CD4-positive, alpha-beta T cell treated with Interleukin-2 at 100 ng/mL for 4 hours (primary cell): ENCODE measurements around the gene MESP2.

Source experiments
- DNase-seq: peaks from one replicate; pipeline ENCODE4 v3.0.0-alpha.2; 2020; ENCODE audit warnings: low spot score

The MESP2 gene

GRCh38 chr15:89756897-89757296 lies 19.2 kb upstream of the MESP2 start:
- no peak for DNase-seq

GRCh38 chr15:89758283-89758682 lies 17.8 kb upstream of the MESP2 start:
- DNase-seq, result no peak

- no peak for DNase-seq
Observed at GRCh38 chr15:89758981-89759380, 17.2 kb upstream of the MESP2 start.

- DNase-seq, result no peak
Observed at GRCh38 chr15:89759835-89760234, 16.3 kb upstream of the MESP2 start.

- peak; percentile 65 for DNase-seq
Observed at GRCh38 chr15:89760303-89761008, 15.7 kb upstream of the MESP2 start.

- DNase-seq, result no peak
Observed at GRCh38 chr15:89761009-89761831, 14.9 kb upstream of the MESP2 start.

- no peak for DNase-seq
Observed at GRCh38 chr15:89761929-89762328, 14.2 kb upstream of the MESP2 start.

- no peak for DNase-seq
Observed at GRCh38 chr15:89765694-89766093, 10.4 kb upstream of the MESP2 start.

- DNase-seq, result no peak
Observed at GRCh38 chr15:89766357-89767311, 9.5 kb upstream of the MESP2 start.

- no peak for DNase-seq
Observed at GRCh38 chr15:89767411-89767915, 8.7 kb upstream of the MESP2 start.

GRCh38 chr15:89768071-89768500 lies 8.0 kb upstream of the MESP2 start:
- no peak for DNase-seq

- DNase-seq, result no peak
Observed at GRCh38 chr15:89769366-89769765, 6.8 kb upstream of the MESP2 start.

GRCh38 chr15:89770041-89770440 lies 6.1 kb upstream of the MESP2 start:
- no peak for DNase-seq

- DNase-seq, result no peak
Observed at GRCh38 chr15:89772932-89773583, 3.1 kb upstream of the MESP2 start.

- DNase-seq, result no peak
Observed at GRCh38 chr15:89774492-89774891, 1.6 kb upstream of the MESP2 start.

GRCh38 chr15:89775815-89776214 lies 317 bp upstream of the MESP2 start:
- DNase-seq, result no peak

GRCh38 chr15:89777073-89777751 lies 1.1 kb downstream of the MESP2 start:
- DNase-seq, result no peak

GRCh38 chr15:89777782-89778380 lies 1.7 kb downstream of the MESP2 start:
- DNase-seq, result no peak

GRCh38 chr15:89778861-89779260 lies 2.7 kb downstream of the MESP2 start:
- DNase-seq, result no peak

- no peak for DNase-seq
Observed at GRCh38 chr15:89780601-89781000, 4.5 kb downstream of the MESP2 start.

GRCh38 chr15:89781055-89781454 lies 4.9 kb downstream of the MESP2 start:
- no peak for DNase-seq
